ENCODE results near the gene IFT52.

Gene IFT52

GRCh38 chr20:43691928-43692524, 101.3 kb downstream of the IFT52 start:
- no peak for TF ChIP-seq USF1 (IDR thresholded peaks at IDR 0.05)
- no peak for TF ChIP-seq CREB1 (IDR thresholded peaks at IDR 0.05; ENCODE audit: low read depth)
- peak; percentile 61 for TF ChIP-seq RAD21 (IDR thresholded peaks at IDR 0.05; ENCODE audit: low read depth)
- no peak for TF ChIP-seq EGR1 (IDR thresholded peaks at IDR 0.05)
- no peak for TF ChIP-seq FOXM1 (IDR thresholded peaks at IDR 0.05; ENCODE audit: borderline replicate concordance, low read depth)
- TF ChIP-seq REST (IDR thresholded peaks at IDR 0.05; ENCODE audit: low read depth) = no peak

- TF ChIP-seq TCF12 (IDR thresholded peaks at IDR 0.05; ENCODE audit: low read depth) (no peak), CREB1 (IDR thresholded peaks at IDR 0.05; ENCODE audit: low read depth) (no peak), ZBTB7A (IDR thresholded peaks at IDR 0.05; ENCODE audit: low read depth) (no peak), TAF1 (IDR thresholded peaks at IDR 0.05; ENCODE audit: low read depth) (no peak), FOXM1 (IDR thresholded peaks at IDR 0.05; ENCODE audit: borderline replicate concordance, low read depth) (no peak), YY1 (IDR thresholded peaks at IDR 0.05; ENCODE audit: low read depth) (no peak), USF1 (IDR thresholded peaks at IDR 0.05) (no peak), RAD21 (IDR thresholded peaks at IDR 0.05; ENCODE audit: low read depth) (no peak), EP300 (IDR thresholded peaks at IDR 0.05; ENCODE audit: borderline replicate concordance) (no peak), CEBPB (IDR thresholded peaks at IDR 0.05) (no peak), MAX (IDR thresholded peaks at IDR 0.05) (no peak), NFIC (IDR thresholded peaks at IDR 0.05) (no peak), TEAD4 (IDR thresholded peaks at IDR 0.05) (no peak), REST (IDR thresholded peaks at IDR 0.05; ENCODE audit: low read depth) (no peak), EGR1 (IDR thresholded peaks at IDR 0.05) (no peak)
Measured at GRCh38 chr20:43694763-43695162, 104.0 kb downstream of the IFT52 start.

GRCh38 chr20:43695571-43695970, 104.8 kb downstream of the IFT52 start:
- TF ChIP-seq EP300 (IDR thresholded peaks at IDR 0.05; ENCODE audit: borderline replicate concordance) (no peak), FOXM1 (IDR thresholded peaks at IDR 0.05; ENCODE audit: borderline replicate concordance, low read depth) (no peak), CREB1 (IDR thresholded peaks at IDR 0.05; ENCODE audit: low read depth) (no peak), RAD21 (IDR thresholded peaks at IDR 0.05; ENCODE audit: low read depth) (no peak), REST (IDR thresholded peaks at IDR 0.05; ENCODE audit: low read depth) (no peak), USF1 (IDR thresholded peaks at IDR 0.05) (no peak), TAF1 (IDR thresholded peaks at IDR 0.05; ENCODE audit: low read depth) (no peak), ZBTB7A (IDR thresholded peaks at IDR 0.05; ENCODE audit: low read depth) (no peak), CEBPB (IDR thresholded peaks at IDR 0.05) (no peak), NFIC (IDR thresholded peaks at IDR 0.05) (no peak)
